Suprapubic skin (tissue), 4 donors: ENCODE measurements around the gene WNT2B. TPM values are rescaled to one million over a fixed set of nuclear protein-coding genes. Genes with fewer than 3 reads are reported as not detected.
A peak's percentile ranks its signal among the peaks of the same experiment; 100 is the strongest.

Experiments used
- DNase-seq, 2 donors: peaks; one replicate each; pipeline ENCODE4 v3.0.0-alpha.2; 2019; ENCODE audit warnings: low spot score in 2 of 2
- H3K27ac ChIP-seq: fragments of 200-600 bp; sonication (generic); one replicate; pipeline ENCODE4 v1.5.1; 2019
- H3K27me3 ChIP-seq: fragments of 200-600 bp; sonication (generic); one replicate; pipeline ENCODE4 v1.5.1; 2019
- H3K36me3 ChIP-seq: fragments of 200-600 bp; sonication (generic); one replicate; pipeline ENCODE4 v1.5.1; 2019
- H3K4me1 ChIP-seq: fragments of 200-600 bp; sonication (generic); one replicate; pipeline ENCODE4 v1.5.1; 2019
- H3K4me3 ChIP-seq: fragments of 200-600 bp; sonication (generic); one replicate; pipeline ENCODE4 v1.5.1; 2019; ENCODE audit warnings: mild to moderate bottlenecking
- H3K9me3 ChIP-seq: fragments of 200-600 bp; sonication (generic); one replicate; pipeline ENCODE4 v1.5.1; 2019
- EP300 ChIP-seq: sonication (generic); formaldehyde crosslinking; IDR thresholded peaks from one replicate; pipeline ENCODE4 v1.6.1; 2017; ENCODE audit warnings: antibody characterized with exemption
- POLR2A ChIP-seq, 2 donors: fragments of 450-650 bp; IDR thresholded peaks; one replicate each; pipeline ENCODE4 v1.6.1; 2017; ENCODE audit warnings: antibody characterized with exemption in 2 of 2, mild to moderate bottlenecking in 2 of 2, moderate library complexity in 2 of 2
- POLR2AphosphoS5 ChIP-seq, 3 donors: sonication (generic); formaldehyde crosslinking; IDR thresholded peaks; one replicate each; pipeline ENCODE4 v1.6.1; 2017; ENCODE audit warnings: antibody characterized with exemption in 3 of 3
- WGBS: methylation state at CpG from one replicate; pipeline ENCODE4 v1.1.5; 2018; 5-methylcytosine and 5-hydroxymethylcytosine counted together
- total RNA-seq, 4 donors: library from RNA; depleted of rRNA; stranded (reverse); fragments of >200 nt; gene quantifications; one replicate each; pipeline ENCODE4 v1.1.0, GENCODE V29; 2016
- TF ChIP-seq, protein P1 (sequence below), 2 donors: fragments of 200-600 bp in 1 of 2; fragments of 450-650 bp in 1 of 2; sonication (generic) in 1 of 2; IDR thresholded peaks; one replicate each; pipeline ENCODE4 v1.5.1; 2016 to 2019; ENCODE audit warnings: antibody characterized with exemption in 2 of 2, mild to moderate bottlenecking in 1 of 2, moderate library complexity in 1 of 2

WNT2B gene
- total RNA-seq, 4 donors from 2014 or later: 18.6 to 57.9 (median 38.8) TPM

DNA sequence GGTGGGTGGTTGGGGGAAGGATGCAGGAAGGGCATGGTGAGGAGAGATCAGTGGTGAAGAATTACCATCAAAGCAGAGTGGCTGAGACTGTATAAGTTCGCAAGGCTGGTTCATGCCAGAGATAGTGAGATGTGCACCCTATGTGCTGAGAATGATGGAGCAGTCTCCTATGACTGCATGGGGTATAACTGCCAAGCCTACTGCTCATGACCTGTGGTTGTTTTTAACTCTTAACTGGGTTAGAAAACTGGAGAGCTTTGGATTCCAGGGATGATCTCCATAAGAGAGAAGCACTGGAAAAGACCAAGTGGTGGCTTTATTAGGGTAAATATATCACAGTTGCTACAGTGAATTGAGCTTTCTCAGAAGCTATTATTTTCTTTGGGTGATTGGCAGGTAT lies 16.2 kb downstream of the WNT2B start:
- Histone ChIP-seq H3K36me3 (peaks cover 23% of the 10 kb centered on the region), H3K27ac (no peak overlapping the region), H3K4me3 (no peak overlapping the region), H3K4me1 (peaks cover 5% of the 10 kb centered on the region), H3K27me3 (no peaks in the 10 kb centered on the region), H3K9me3 (no peaks in the 10 kb centered on the region)
- no peak for DNase-seq
- TF ChIP-seq, protein P1, sequence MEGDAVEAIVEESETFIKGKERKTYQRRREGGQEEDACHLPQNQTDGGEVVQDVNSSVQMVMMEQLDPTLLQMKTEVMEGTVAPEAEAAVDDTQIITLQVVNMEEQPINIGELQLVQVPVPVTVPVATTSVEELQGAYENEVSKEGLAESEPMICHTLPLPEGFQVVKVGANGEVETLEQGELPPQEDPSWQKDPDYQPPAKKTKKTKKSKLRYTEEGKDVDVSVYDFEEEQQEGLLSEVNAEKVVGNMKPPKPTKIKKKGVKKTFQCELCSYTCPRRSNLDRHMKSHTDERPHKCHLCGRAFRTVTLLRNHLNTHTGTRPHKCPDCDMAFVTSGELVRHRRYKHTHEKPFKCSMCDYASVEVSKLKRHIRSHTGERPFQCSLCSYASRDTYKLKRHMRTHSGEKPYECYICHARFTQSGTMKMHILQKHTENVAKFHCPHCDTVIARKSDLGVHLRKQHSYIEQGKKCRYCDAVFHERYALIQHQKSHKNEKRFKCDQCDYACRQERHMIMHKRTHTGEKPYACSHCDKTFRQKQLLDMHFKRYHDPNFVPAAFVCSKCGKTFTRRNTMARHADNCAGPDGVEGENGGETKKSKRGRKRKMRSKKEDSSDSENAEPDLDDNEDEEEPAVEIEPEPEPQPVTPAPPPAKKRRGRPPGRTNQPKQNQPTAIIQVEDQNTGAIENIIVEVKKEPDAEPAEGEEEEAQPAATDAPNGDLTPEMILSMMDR (IDR thresholded peaks at IDR 0.05): no peak
- no peak for TF ChIP-seq EP300
- TF ChIP-seq POLR2A (IDR thresholded peaks at IDR 0.05): no peak
- TF ChIP-seq POLR2AphosphoS5 (IDR thresholded peaks at IDR 0.05): no peak
- 95% methylated on average over 1 of the region's 1 CpG for WGBS

DNA sequence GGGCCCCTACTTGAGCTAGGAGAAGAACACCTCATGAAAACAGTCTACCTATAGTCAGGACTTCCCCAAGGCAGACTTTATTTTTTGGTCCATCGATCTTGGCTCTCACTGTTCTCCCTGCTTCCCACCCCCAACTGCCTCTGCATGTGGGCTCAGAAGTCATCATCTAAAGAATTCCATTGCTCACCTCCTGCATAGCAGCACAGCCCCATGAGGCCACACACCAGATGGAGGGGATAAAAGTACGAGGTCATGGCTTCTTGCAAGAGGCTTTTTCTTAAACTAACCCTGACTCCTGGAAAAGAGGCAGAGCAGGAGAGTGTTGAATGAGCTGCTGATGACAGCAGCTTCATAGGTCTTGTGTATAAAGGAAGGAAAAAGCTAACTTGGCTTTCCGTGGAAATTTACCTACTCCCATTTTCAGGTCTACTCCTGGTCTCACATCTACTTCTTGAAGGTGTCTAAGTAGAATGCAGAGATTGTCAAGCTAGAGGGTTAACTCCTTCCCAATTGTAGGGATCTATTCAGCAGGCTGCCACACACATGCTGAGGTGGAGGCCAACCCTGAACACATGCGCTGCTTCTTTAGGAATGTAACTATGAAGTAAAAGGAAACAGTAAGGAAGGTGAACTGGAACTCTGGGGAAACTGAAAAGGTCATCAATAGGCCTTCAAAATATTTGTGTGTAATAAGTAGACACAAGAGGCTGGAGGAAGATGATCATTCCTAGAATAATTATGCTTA lies 18.7 kb downstream of the WNT2B start:
- 57% methylated on average over 4 of the region's 4 CpGs for WGBS
- DNase-seq: no peak
- Histone ChIP-seq H3K36me3 (peaks cover 25% of the 10 kb centered on the region), H3K27me3 (no peaks in the 10 kb centered on the region), H3K4me3 (no peak overlapping the region), H3K4me1 (peaks cover 8% of the 10 kb centered on the region), H3K27ac (no peak overlapping the region), H3K9me3 (no peaks in the 10 kb centered on the region)
- TF ChIP-seq POLR2A (IDR thresholded peaks at IDR 0.05) (no peak), POLR2AphosphoS5 (IDR thresholded peaks at IDR 0.05) (no peak), EP300 (no peak)
- TF ChIP-seq, protein P1 (IDR thresholded peaks at IDR 0.05): no peak

DNA sequence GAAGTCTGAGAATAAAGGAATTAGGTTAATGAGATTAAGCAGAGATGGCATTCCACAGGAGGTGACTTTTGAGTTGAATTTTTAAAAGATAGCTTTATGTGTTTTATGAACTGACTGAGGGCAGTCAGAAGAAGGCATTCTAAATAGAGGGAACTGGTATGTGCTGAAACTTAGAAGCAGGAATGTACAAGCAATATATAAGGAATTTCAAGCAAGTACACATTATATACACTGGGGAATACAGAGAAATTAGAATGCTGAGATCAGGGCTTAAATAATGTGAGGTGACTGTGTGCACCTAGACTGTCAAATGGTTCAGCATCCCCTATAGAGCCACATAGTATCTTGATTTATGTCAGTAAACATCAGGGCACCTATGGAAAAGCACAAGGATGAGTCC lies 19.3 kb downstream of the WNT2B start:
- peaks cover 25% of the 10 kb centered on the region for H3K36me3 ChIP-seq
- no peak overlapping the region for H3K27ac ChIP-seq
- TF ChIP-seq EP300 (no peak), POLR2AphosphoS5 (IDR thresholded peaks at IDR 0.05) (no peak), POLR2A (IDR thresholded peaks at IDR 0.05) (no peak)
- TF ChIP-seq, protein P1 (IDR thresholded peaks at IDR 0.05): no peak
- no peaks in the 10 kb centered on the region for H3K9me3 ChIP-seq
- no peaks in the 10 kb centered on the region for H3K27me3 ChIP-seq
- H3K4me1 ChIP-seq: peaks cover 11% of the 10 kb centered on the region
- no peak overlapping the region for H3K4me3 ChIP-seq
- no peak for DNase-seq

DNA sequence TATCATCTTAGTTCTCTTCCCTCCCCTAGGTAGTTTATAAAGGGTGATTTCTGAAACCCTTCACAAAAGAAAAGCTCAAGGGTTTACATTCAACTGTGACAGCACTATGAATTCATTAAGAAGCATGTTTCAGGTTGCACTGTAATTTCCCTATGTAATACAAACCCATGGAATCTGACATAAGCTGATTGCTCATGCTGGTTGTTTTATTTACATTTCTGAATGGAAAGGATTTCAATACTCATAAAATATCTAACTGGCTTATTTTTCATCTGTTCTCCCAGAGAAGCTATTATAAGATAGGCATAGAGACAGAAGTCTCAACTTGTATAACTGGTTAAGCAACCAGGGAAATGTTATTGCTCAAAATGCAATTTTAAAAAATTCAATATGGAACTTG lies 20.5 kb downstream of the WNT2B start:
- DNase-seq: no peak
- no peak for TF ChIP-seq POLR2AphosphoS5 (IDR thresholded peaks at IDR 0.05)
- TF ChIP-seq, protein P1 (IDR thresholded peaks at IDR 0.05): no peak
- no peak for TF ChIP-seq POLR2A (IDR thresholded peaks at IDR 0.05)
- TF ChIP-seq EP300: no peak
- Histone ChIP-seq H3K27me3 (no peaks in the 10 kb centered on the region), H3K9me3 (no peaks in the 10 kb centered on the region), H3K36me3 (peaks cover 25% of the 10 kb centered on the region), H3K27ac (peak overlapping the region; percentile 38), H3K4me1 (peaks cover 11% of the 10 kb centered on the region), H3K4me3 (no peak overlapping the region)

DNA sequence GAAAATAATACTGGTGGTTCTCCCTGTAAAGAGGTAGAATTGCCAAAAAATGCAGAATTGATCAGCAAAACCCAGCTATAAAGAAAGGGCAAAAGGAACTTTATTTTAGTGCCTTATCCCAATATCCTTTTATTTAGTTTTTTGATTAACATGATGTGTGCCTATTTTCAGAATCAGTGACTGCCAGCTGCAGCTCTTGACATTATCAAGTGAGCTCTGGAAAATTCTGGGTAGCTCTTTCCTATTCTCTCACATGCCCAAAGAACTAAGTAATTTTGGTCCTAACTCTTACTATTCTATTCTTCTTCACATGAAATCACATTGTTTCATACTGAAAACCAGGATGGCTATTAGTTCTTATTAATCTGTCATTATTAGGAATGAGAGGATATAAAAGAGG lies 22.1 kb downstream of the WNT2B start:
- no peak for DNase-seq
- Histone ChIP-seq H3K4me1 (peaks cover 11% of the 10 kb centered on the region), H3K36me3 (peaks cover 15% of the 10 kb centered on the region), H3K4me3 (no peak overlapping the region), H3K27ac (no peak overlapping the region), H3K27me3 (no peaks in the 10 kb centered on the region), H3K9me3 (no peaks in the 10 kb centered on the region)
- TF ChIP-seq POLR2AphosphoS5 (IDR thresholded peaks at IDR 0.05) (no peak), EP300 (no peak), POLR2A (IDR thresholded peaks at IDR 0.05) (no peak)
- TF ChIP-seq, protein P1 (IDR thresholded peaks at IDR 0.05): no peak
